K562 (cell line): ENCODE results near the gene PDGFA. TPM values are rescaled to one million over a fixed set of nuclear protein-coding genes. Genes with fewer than 3 reads are reported as not detected.

Experiments
- CBX2 ChIP-seq: fragments of 200-600 bp; sonication (generic); IDR thresholded peaks from one replicate; pipeline ENCODE4 v1.6.1; 2012; ENCODE audit warnings: mild to moderate bottlenecking, low read length, inconsistent platforms; ENCODE audit not compliant: insufficient read depth, poor library complexity, severe bottlenecking
- CREM ChIP-seq: IDR thresholded peaks from 2 replicates; pipeline ENCODE4 v1.6.1; 2014; ENCODE audit warnings: antibody characterized with exemption, low read depth
- CTCF ChIP-seq, 3 experiments: IDR thresholded peaks in 2 of 3; conservative IDR thresholded peaks in 1 of 3; 2 replicates each; pipeline ENCODE4 v1.5.1; 2011 to 2012; ENCODE audit warnings: low read length in 3 of 3, mild to moderate bottlenecking in 3 of 3, control low read depth in 2 of 3, improper control_type of control experiment in 1 of 3, inconsistent platforms in 1 of 3, low read depth in 1 of 3, mixed read lengths in 1 of 3, moderate library complexity in 1 of 3; ENCODE audit not compliant: insufficient read depth in 2 of 3
- DACH1 ChIP-seq: fragments of 450-650 bp; IDR thresholded peaks from 2 replicates; pipeline ENCODE4 v1.6.1; 2018; ENCODE audit not compliant: partially characterized antibody
- GABPB2 ChIP-seq: fragments of 250-450 bp; sonication (Bioruptor Pico); conservative IDR thresholded peaks from 2 replicates; pipeline ENCODE4 v1.5.1; 2021; ENCODE audit warnings: mild to moderate bottlenecking
- NFIC ChIP-seq: fragments of 450-650 bp; IDR thresholded peaks from 2 replicates; pipeline ENCODE4 v1.6.1; 2017; ENCODE audit warnings: mild to moderate bottlenecking, inconsistent platforms
- SNIP1 ChIP-seq: fragments of 450-650 bp; IDR thresholded peaks from 2 replicates; pipeline ENCODE4 v1.7.1; 2017; ENCODE audit warnings: low read depth, mild to moderate bottlenecking
- SPI1 ChIP-seq: IDR thresholded peaks from 2 replicates; pipeline ENCODE4 v1.6.1; 2011; ENCODE audit warnings: low read depth, low read length, control low read depth, borderline replicate concordance
- STAT5A ChIP-seq: IDR thresholded peaks from 2 replicates; pipeline ENCODE4 v1.6.1; 2012; ENCODE audit warnings: low read length, inconsistent platforms, borderline replicate concordance
- ZBTB26 ChIP-seq: fragments of 450-650 bp; formaldehyde crosslinking; IDR thresholded peaks from 2 replicates; pipeline ENCODE4 v1.4.0; 2022; ENCODE audit warnings: missing genetic modification characterization
- ZNF175 ChIP-seq: fragments of 200-800 bp; sonication (Bioruptor generic); IDR thresholded peaks from 2 replicates; pipeline ENCODE4 v1.6.1; 2016; ENCODE audit warnings: low read depth, mild to moderate bottlenecking, missing genetic modification characterization, missing compliant biosample characterization
- ZNF695 ChIP-seq: fragments of 450-650 bp; formaldehyde crosslinking; IDR thresholded peaks from 2 replicates; pipeline ENCODE4 v1.4.0; 2020; ENCODE audit warnings: mild to moderate bottlenecking, moderate library complexity
- polyA plus RNA-seq, 8 experiments: library from polyadenylated mRNA; depleted of rRNA in 4 of 8; stranded (reverse) in 5 of 8; unstranded in 3 of 8; fragments of >200 nt; fragmentation: Nextera tagmentation in 2 of 8; fragmentation: Illumina TruSeq in 1 of 8; extraction: Ambion mirVana in 2 of 8; extraction: Trizol in 1 of 8; gene quantifications; 2 replicates each; pipeline versions ENCODE4 v1.2.1 to v1.2.3, GENCODE V29; 2011 to 2014; ENCODE audit warnings: inconsistent platforms in 1 of 8, missing spikeins in 1 of 8
- total RNA-seq, 7 experiments: library from RNA; depleted of rRNA in 6 of 7; stranded (reverse); fragments of >200 nt in 6 of 7; fragmentation: Illumina TruSeq in 2 of 7; extraction: Trizol in 2 of 7; gene quantifications; 2 replicates each; pipeline versions ENCODE4 v1.2.1 to v1.2.3, GENCODE V29; 2011 to 2021; ENCODE audit warnings: low replicate concordance in 1 of 7
- TF ChIP-seq, protein P1 (sequence below): fragments of 450-650 bp; IDR thresholded peaks from 2 replicates; pipeline ENCODE4 v1.6.1; 2016; ENCODE audit warnings: antibody characterized with exemption
- TF ChIP-seq, protein P2 (sequence below): IDR thresholded peaks from 2 replicates; pipeline ENCODE4 v1.6.1; 2011; ENCODE audit not compliant: insufficient read length; ENCODE audit errors: extremely low read depth
- TF ChIP-seq, protein P3 (sequence below): sonication (generic); formaldehyde crosslinking; IDR thresholded peaks from 2 replicates; pipeline ENCODE4 v1.8.0; 2022; ENCODE audit warnings: missing genetic modification reagents, mild to moderate bottlenecking, moderate library complexity, borderline replicate concordance
- TF ChIP-seq, protein P4 (sequence below): fragments of 200-800 bp; sonication (Bioruptor generic); IDR thresholded peaks from 2 replicates; pipeline ENCODE4 v1.6.1; 2016; ENCODE audit warnings: missing genetic modification characterization, missing compliant biosample characterization

PDGFA gene
- total and polyA plus RNA-seq, 9 of the 15 experiments (the other 6 are each of a cell fraction or from before 2014, with no cell fraction given): 2.5 to 10.2 (median 4.6) TPM

DNA sequence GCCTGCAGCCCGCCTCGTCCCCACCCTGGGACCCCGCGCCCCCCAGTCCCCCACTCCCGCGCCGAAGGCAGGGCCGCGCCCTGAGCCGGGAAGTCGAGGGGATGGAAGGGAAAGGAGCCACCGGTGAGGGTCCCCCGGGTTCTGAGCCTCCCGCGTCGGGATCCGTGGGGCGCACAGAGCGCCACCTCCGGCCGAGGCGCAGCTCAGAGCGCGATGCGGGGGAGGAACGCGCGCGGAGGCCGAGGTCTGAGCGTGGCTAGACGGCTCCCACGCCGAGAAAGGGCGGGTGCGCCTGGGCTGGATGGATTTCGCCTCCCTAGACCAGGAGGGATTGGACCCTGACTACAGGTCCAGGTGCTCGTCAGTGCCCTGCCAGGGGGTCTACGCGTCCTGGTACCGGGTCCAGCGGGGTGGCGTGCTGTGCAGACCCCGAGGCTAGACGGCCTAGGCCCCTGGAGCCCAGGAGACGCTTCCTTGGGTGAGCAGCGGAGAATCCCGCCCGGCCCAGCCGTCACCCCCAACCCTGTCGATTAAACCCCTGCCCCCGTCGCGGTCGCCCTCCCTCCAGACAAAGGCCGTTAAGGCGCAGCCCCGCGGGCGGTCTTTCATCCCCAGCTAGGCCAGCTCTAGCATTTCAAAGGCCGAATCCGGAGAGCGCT, 986 bp upstream of the PDGFA start (continued):
- TF ChIP-seq, protein P1, sequence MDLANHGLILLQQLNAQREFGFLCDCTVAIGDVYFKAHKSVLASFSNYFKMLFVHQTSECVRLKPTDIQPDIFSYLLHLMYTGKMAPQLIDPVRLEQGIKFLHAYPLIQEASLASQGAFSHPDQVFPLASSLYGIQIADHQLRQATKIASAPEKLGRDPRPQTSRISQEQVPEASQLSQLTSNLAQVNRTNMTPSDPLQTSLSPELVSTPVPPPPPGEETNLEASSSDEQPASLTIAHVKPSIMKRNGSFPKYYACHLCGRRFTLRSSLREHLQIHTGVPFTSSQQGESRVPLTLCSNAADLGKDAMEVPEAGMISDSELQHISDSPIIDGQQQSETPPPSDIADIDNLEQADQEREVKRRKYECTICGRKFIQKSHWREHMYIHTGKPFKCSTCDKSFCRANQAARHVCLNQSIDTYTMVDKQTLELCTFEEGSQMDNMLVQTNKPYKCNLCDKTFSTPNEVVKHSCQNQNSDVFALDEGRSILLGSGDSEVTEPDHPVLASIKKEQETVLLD: peak; percentile 49; the same call in 1 of the 2 replicates
- TF ChIP-seq STAT5A (no peak), ZNF695 (CRISPR knock-in tag) (no peak), NFIC (peak; percentile 29), CBX2 (no peak), ZNF175 (CRISPR knock-in tag) (no peak), SPI1 (no peak), GABPB2 (no peak), CTCF (IDR thresholded peaks at IDR 0.05 in 2 of 3, conservative IDR thresholded peaks at IDR 0.05 in 1 of 3; ENCODE audit: insufficient read depth in 2 of 3, low read depth in 1 of 3, low read length in 3 of 3) (peak; percentile 24 to 40 (median 35); a peak in 2 of 6 replicates), ZBTB26 (CRISPR knock-in tag) (no peak), CREM (0 out of 2 replicates have a peak, but pooled peaks have one; percentile 13), SNIP1 (no peak), DACH1 (no peak)
- TF ChIP-seq, protein P2, sequence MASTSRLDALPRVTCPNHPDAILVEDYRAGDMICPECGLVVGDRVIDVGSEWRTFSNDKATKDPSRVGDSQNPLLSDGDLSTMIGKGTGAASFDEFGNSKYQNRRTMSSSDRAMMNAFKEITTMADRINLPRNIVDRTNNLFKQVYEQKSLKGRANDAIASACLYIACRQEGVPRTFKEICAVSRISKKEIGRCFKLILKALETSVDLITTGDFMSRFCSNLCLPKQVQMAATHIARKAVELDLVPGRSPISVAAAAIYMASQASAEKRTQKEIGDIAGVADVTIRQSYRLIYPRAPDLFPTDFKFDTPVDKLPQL: no peak
- TF ChIP-seq, protein P3, sequence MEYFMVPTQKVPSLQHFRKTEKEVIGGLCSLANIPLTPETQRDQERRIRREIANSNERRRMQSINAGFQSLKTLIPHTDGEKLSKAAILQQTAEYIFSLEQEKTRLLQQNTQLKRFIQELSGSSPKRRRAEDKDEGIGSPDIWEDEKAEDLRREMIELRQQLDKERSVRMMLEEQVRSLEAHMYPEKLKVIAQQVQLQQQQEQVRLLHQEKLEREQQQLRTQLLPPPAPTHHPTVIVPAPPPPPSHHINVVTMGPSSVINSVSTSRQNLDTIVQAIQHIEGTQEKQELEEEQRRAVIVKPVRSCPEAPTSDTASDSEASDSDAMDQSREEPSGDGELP (CRISPR knock-in tag): peak; percentile 5; the same call in 1 of the 2 replicates
- TF ChIP-seq, protein P4, sequence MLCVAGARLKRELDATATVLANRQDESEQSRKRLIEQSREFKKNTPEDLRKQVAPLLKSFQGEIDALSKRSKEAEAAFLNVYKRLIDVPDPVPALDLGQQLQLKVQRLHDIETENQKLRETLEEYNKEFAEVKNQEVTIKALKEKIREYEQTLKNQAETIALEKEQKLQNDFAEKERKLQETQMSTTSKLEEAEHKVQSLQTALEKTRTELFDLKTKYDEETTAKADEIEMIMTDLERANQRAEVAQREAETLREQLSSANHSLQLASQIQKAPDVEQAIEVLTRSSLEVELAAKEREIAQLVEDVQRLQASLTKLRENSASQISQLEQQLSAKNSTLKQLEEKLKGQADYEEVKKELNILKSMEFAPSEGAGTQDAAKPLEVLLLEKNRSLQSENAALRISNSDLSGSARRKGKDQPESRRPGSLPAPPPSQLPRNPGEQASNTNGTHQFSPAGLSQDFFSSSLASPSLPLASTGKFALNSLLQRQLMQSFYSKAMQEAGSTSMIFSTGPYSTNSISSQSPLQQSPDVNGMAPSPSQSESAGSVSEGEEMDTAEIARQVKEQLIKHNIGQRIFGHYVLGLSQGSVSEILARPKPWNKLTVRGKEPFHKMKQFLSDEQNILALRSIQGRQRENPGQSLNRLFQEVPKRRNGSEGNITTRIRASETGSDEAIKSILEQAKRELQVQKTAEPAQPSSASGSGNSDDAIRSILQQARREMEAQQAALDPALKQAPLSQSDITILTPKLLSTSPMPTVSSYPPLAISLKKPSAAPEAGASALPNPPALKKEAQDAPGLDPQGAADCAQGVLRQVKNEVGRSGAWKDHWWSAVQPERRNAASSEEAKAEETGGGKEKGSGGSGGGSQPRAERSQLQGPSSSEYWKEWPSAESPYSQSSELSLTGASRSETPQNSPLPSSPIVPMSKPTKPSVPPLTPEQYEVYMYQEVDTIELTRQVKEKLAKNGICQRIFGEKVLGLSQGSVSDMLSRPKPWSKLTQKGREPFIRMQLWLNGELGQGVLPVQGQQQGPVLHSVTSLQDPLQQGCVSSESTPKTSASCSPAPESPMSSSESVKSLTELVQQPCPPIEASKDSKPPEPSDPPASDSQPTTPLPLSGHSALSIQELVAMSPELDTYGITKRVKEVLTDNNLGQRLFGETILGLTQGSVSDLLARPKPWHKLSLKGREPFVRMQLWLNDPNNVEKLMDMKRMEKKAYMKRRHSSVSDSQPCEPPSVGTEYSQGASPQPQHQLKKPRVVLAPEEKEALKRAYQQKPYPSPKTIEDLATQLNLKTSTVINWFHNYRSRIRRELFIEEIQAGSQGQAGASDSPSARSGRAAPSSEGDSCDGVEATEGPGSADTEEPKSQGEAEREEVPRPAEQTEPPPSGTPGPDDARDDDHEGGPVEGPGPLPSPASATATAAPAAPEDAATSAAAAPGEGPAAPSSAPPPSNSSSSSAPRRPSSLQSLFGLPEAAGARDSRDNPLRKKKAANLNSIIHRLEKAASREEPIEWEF (CRISPR knock-in tag): no peak
